OCI-LY1 (cell line): Measurements from ENCODE around the gene SKOR2.

Experiments
- H2AFZ ChIP-seq: fragments of 200-600 bp; sonication (generic), shearing (Covaris generic); 2 replicates; pipeline ENCODE4 v1.6.0; 2014; ENCODE audit warnings: antibody characterized with exemption, mild to moderate bottlenecking, low read length
- H3F3A ChIP-seq: fragments of 200-600 bp; sonication (generic), shearing (Covaris generic); 2 replicates; pipeline ENCODE4 v1.6.0; 2014; ENCODE audit warnings: mild to moderate bottlenecking, antibody characterized with exemption, low read length, moderate library complexity; ENCODE audit not compliant: insufficient read depth
- H3K27ac ChIP-seq: fragments of 200-600 bp; sonication (generic); 2 replicates; pipeline ENCODE4 v1.5.1; 2014; ENCODE audit warnings: low read length, mixed run types, mild to moderate bottlenecking, low read depth; ENCODE audit not compliant: poor library complexity, severe bottlenecking
- H3K27me3 ChIP-seq: fragments of 200-600 bp; sonication (generic); 2 replicates; pipeline ENCODE4 v1.6.0; 2014; ENCODE audit warnings: antibody characterized with exemption, mild to moderate bottlenecking, low read length, moderate library complexity; ENCODE audit not compliant: insufficient read depth
- H3K36me3 ChIP-seq: fragments of 200-600 bp; sonication (generic); 2 replicates; pipeline ENCODE4 v1.6.1; 2014; ENCODE audit warnings: mild to moderate bottlenecking, antibody characterized with exemption, low read length, moderate library complexity, mixed read lengths; ENCODE audit not compliant: insufficient read depth
- H3K4me1 ChIP-seq: fragments of 200-600 bp; sonication (generic); 2 replicates; pipeline ENCODE4 v1.5.1; 2014; ENCODE audit warnings: mild to moderate bottlenecking, low read length, moderate library complexity; ENCODE audit not compliant: insufficient read depth, severe bottlenecking
- H3K4me2 ChIP-seq: fragments of 200-600 bp; sonication (generic), shearing (Covaris generic); 2 replicates; pipeline ENCODE4 v1.6.1; 2014; ENCODE audit warnings: low read length
- H3K4me3 ChIP-seq: fragments of 200-600 bp; sonication (generic); 2 replicates; pipeline ENCODE4 v1.5.1; 2014; ENCODE audit warnings: low read length, low read depth, mild to moderate bottlenecking, mixed read lengths; ENCODE audit not compliant: poor library complexity, severe bottlenecking
- H3K79me2 ChIP-seq: fragments of 200-600 bp; shearing (Covaris generic); 2 replicates; pipeline ENCODE4 v1.6.1; 2016; ENCODE audit warnings: mixed run types, low read length, mixed read lengths; ENCODE audit not compliant: insufficient read depth
- H3K9ac ChIP-seq: fragments of 200-600 bp; sonication (generic), shearing (Covaris generic); 2 replicates; pipeline ENCODE4 v1.6.1; 2014; ENCODE audit warnings: mild to moderate bottlenecking, low read length, mixed read lengths
- H3K9me2 ChIP-seq: fragments of 200-600 bp; sonication (generic), shearing (Covaris generic); 2 replicates; pipeline ENCODE4 v1.6.1; 2014; ENCODE audit warnings: low read depth, mild to moderate bottlenecking, low read length, mixed read lengths
- H3K9me3 ChIP-seq: fragments of 200-600 bp; shearing (Covaris generic); 2 replicates; pipeline ENCODE4 v1.6.1; 2014; ENCODE audit warnings: low read length, mixed read lengths
- H4K20me1 ChIP-seq: fragments of 200-600 bp; sonication (generic), shearing (Covaris generic); 2 replicates; pipeline ENCODE4 v1.6.0; 2016; ENCODE audit warnings: mild to moderate bottlenecking, low read length; ENCODE audit not compliant: insufficient read depth
- CTCF ChIP-seq: fragments of 200-600 bp; sonication (generic), shearing (Covaris generic); IDR thresholded peaks from 2 replicates; pipeline ENCODE4 v1.5.1; 2017; ENCODE audit warnings: mild to moderate bottlenecking, antibody characterized with exemption, low read length, moderate library complexity, mixed read lengths
- EZH2 ChIP-seq: fragments of 200-600 bp; sonication (generic), shearing (Covaris generic); IDR thresholded peaks from 2 replicates; pipeline ENCODE4 v1.8.0; 2017; ENCODE audit warnings: borderline replicate concordance, mixed run types, mild to moderate bottlenecking, antibody characterized with exemption, low read length, moderate library complexity, mixed read lengths

SKOR2 gene

DNA sequence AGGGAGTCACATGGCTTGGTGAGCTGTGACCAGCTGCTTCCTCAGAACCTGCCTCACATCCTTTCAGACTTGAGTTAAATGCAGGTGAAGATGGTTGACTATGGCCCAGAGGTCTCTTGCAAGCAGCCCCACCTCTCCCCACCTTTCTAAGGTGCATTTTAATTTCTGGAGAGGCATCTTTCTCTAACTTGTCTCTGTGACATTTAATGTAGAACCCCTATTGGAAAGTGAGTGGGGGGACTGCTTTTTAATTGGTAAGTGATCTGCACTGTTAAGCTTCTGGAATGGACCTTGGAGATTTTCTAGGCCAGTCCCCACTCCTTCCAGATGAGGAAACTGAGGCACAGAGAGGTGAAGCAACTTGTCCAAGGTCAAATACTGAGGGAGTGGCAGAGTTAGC, 37.3 kb upstream of the SKOR2 start:
- Histone ChIP-seq H4K20me1 (no peaks in the 10 kb centered on the region), H3F3A (no peaks in the 10 kb centered on the region), H3K27me3 (no peaks in the 10 kb centered on the region; the same call in 1 of the 2 replicates), H3K27ac (no peak overlapping the region), H3K4me3 (no peak overlapping the region), H3K36me3 (no peaks in the 10 kb centered on the region), H3K4me1 (no peaks in the 10 kb centered on the region), H3K9me2 (no peaks in the 10 kb centered on the region), H3K79me2 (no peaks in the 10 kb centered on the region), H2AFZ (no peak overlapping the region), H3K9ac (no peak overlapping the region), H3K9me3 (no peaks in the 10 kb centered on the region), H3K4me2 (no peak overlapping the region)
- TF ChIP-seq CTCF, result no peak

DNA sequence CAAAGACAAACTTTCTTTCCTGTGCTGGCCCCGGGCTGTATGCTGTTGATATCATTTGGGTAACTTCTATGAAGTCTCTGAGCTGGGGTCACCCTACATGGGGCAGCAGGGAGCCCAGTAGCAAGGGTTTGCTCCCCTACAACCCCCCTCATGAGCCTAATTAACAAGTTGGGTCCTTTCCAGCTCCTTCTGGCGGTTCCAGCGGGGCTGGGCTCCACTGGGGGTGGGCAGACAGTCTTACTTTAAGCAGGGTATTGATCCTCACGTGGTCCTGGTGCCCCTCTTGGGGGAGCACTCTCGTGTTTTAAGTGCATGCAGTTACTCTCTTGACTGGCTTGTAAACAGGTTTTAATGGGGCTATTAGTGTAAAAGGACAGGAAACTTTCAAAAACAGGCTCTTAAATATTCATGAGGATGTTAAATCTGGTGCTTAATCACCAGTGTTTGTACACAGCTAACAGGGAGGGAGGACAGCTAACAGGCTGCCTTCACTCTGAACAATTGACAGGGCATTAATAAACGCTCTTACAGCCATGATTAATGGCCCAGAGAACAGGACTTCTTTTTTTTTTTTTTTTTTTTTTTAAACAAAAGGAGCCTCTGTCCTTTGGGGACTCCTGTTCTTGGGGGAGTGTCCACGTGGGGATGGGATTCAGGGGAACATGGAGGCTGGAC, 36.6 kb upstream of the SKOR2 start:
- Histone ChIP-seq H4K20me1 (no peaks in the 10 kb centered on the region), H2AFZ (no peak overlapping the region), H3K4me2 (no peak overlapping the region), H3K27me3 (no peaks in the 10 kb centered on the region; the same call in 1 of the 2 replicates), H3K79me2 (no peaks in the 10 kb centered on the region), H3K4me3 (no peak overlapping the region), H3K9me2 (no peaks in the 10 kb centered on the region), H3K9ac (no peak overlapping the region), H3K4me1 (no peaks in the 10 kb centered on the region), H3F3A (no peaks in the 10 kb centered on the region), H3K27ac (no peak overlapping the region), H3K9me3 (no peaks in the 10 kb centered on the region), H3K36me3 (no peaks in the 10 kb centered on the region)
- no peak for TF ChIP-seq EZH2
- TF ChIP-seq CTCF, result no peak

DNA sequence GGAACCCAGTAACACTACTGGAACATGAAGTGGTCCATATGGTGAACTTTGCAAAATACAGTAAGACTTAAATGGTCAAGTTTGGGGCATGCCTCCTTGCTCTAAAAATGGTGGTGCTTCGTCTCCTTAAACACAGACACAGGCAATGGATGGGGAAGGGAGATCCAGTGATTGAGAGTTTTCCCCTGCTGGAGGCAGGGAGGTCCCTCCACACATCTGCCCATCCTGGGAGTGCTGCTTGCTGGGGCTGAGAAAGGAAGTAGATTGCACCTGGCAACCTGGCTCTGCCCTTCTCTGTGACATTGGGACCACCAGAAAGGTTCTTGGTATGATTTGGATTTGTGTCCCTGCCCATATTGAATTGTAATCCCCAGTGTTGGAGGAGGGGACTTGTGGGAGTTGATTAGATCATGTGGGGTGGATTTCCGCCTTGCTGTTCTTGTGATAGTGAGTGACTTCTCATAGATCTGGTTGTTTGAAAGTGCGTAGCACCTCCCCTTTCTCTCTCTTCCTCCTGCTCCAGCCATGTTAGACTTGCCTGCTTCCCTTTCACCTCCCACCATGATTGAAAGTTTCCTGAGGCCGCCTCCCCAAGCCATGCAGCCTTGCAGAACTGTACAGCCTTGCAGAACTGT, 35.4 kb upstream of the SKOR2 start:
- TF ChIP-seq CTCF, result no peak
- TF ChIP-seq EZH2, result no peak
- Histone ChIP-seq H3K4me2 (no peak overlapping the region), H3K27ac (no peak overlapping the region), H3K79me2 (no peaks in the 10 kb centered on the region), H2AFZ (no peak overlapping the region), H3K4me1 (no peaks in the 10 kb centered on the region), H3K4me3 (no peak overlapping the region), H3K36me3 (no peaks in the 10 kb centered on the region), H3K9me3 (no peaks in the 10 kb centered on the region), H3K9ac (no peak overlapping the region), H3K9me2 (no peaks in the 10 kb centered on the region), H3K27me3 (no peaks in the 10 kb centered on the region; the same call in 1 of the 2 replicates), H4K20me1 (no peaks in the 10 kb centered on the region), H3F3A (no peaks in the 10 kb centered on the region)
